Glomerular endothelial cell (primary cell): Measurements from ENCODE around the gene TRIM22. TPM values are rescaled to one million over a fixed set of nuclear protein-coding genes. Genes with fewer than 3 reads are reported as not detected.

Experiments used
- DNase-seq: peaks from one replicate; pipeline ENCODE4 v3.0.0-alpha.2; 2011; ENCODE audit warnings: low read depth, low spot score; ENCODE audit errors: extremely low read depth
- total RNA-seq: library from RNA; depleted of rRNA; stranded (reverse); fragments of >200 nt; gene quantifications from 2 replicates; pipeline ENCODE4 v1.2.3, GENCODE V29; 2015

TRIM22 gene
- total RNA-seq, 1 donor from 2014 or later, result 128 TPM

DNA sequence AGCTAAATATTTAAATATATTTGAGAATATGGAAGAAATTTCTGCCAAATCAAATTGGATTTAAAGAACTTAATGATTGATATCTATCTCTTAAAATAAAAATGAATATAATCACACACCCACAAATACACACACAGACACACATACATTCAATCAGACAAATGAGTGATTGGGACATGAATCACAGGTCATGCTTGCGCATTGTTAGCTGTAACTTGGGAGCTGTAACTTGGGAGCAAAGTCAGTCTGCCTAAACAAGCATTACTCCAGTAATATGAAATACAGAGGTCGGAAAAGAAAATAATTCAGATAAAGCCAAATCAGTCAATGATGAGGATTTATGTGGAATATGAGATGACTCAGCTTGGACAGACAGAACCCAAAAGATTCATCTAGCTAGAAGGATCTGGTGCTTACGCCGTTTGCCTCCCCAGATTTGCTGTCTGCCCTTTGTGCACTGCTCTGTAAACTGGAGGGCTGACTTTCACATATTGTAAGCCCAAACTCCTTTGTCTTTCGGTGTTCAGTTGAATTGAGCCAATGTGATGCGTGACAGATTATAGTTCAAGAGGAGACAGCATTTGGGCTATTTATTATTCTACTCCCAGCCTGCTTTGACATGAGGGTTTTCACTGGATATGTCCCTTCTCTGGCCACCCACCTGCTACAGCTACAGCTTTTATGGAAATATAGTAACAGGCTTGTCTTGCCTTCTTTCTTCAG is 48.2 kb downstream of the TRIM22 start:
- DNase-seq, result no peak

- no peak for DNase-seq
Measured at GRCh38 chr11:5738431-5738830, 48.8 kb downstream of the TRIM22 start.

- no peak for DNase-seq
Measured at GRCh38 chr11:5746614-5747013, 57.0 kb downstream of the TRIM22 start.

DNA sequence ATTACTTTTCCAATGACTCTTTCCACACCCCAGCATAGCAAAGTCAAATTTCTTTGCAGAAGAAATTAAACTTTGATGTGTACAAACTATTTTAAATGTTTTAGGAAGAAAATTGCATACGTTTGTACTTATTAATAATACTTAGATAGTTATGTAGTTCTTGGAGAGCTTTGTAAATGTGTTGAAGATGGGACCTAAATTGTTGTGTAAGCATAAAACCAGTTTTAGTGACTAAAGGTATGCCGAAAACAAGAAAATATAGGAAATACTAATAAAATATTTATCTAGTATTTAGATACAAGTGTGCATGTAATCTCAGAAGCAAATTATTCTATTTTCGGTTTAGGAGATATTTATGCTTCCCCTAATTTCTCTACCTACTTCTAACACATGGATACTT is 60.2 kb downstream of the TRIM22 start:
- DNase-seq, result no peak

DNA sequence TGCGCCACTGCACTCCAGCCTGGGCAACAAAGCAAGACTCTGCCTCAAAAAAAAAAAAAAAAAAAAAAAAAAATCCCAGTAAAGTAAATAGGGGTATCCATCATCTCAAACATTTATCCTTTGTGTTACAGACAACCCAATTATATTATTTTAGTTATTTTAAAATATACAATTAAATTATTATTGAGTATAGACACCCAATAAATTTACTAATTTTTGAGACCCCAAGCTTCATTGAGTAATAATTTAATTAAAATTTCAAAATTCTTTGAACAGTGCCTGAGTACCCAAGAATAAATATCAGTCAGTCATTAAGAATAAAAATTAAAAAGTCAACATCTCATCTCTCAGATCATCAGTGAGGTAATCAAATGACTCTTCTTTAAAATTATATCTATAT is 64.4 kb downstream of the TRIM22 start, which contains the start of gene OR52N4:
Gene OR52N4, plus strand, starts transcription at position 301 of the 400 bp plus-strand sequence. CDS start 498 bp downstream, outside the sequence.
- no peak for DNase-seq

Other genes with a start within 250 kb of the TRIM22 start
- gene OR51I1, start 248.3 kb upstream of the TRIM22 start, total RNA-seq, result not detected in 2 replicates
- not detected in 2 replicates for gene OR51I2, start 240.5 kb upstream of the TRIM22 start, total RNA-seq
- not detected in 2 replicates for gene OR52D1, start 201.1 kb upstream of the TRIM22 start, total RNA-seq
- not detected in 2 replicates for gene UBQLN3, start 179.8 kb upstream of the TRIM22 start, total RNA-seq
- 0.24 and 0.53 TPM in 2 replicates for gene UBQLNL, start 173.1 kb upstream of the TRIM22 start, total RNA-seq
- gene OR52H1, start 141.2 kb upstream of the TRIM22 start, total RNA-seq, result not detected in 2 replicates
- not detected in 2 replicates for gene OR52B6, start 108.9 kb upstream of the TRIM22 start, total RNA-seq
- 1.5 and 5.1 TPM in 2 replicates for gene TRIM6, start 93.2 kb upstream of the TRIM22 start, total RNA-seq
- 9.2 and 12.1 TPM in 2 replicates for gene TRIM34, start 64.8 kb upstream of the TRIM22 start, total RNA-seq
- gene TRIM5, start 4.7 kb upstream of the TRIM22 start, total RNA-seq, result 42.2 and 53.9 TPM in 2 replicates
- gene OR56B1, start 46.7 kb downstream of the TRIM22 start, total RNA-seq, result not detected in 2 replicates
- gene OR52N4, start 64.5 kb downstream of the TRIM22 start, total RNA-seq, result not detected in 2 replicates
- not detected in 2 replicates for gene OR52N5, start 93.6 kb downstream of the TRIM22 start, total RNA-seq
- not detected in 2 replicates for gene OR52N1, start 101.5 kb downstream of the TRIM22 start, total RNA-seq
- not detected in 2 replicates for gene OR52N2, start 119.1 kb downstream of the TRIM22 start, total RNA-seq
- gene OR52E6, start 152.1 kb downstream of the TRIM22 start, total RNA-seq, result not detected in 2 replicates
- gene OR52E8, start 167.9 kb downstream of the TRIM22 start, total RNA-seq, result not detected in 2 replicates
- gene OR52E4, start 190.8 kb downstream of the TRIM22 start, total RNA-seq, result not detected in 2 replicates
- gene OR52E5, start 203.4 kb downstream of the TRIM22 start, total RNA-seq, result not detected in 2 replicates